ENCODE results near the gene PPDPF. TPM values are rescaled to one million over a fixed set of nuclear protein-coding genes. Genes with fewer than 3 reads are reported as not detected.
A peak's percentile ranks its signal among the peaks of the same experiment; 100 is the strongest.
"Not testable (repeated sequence)": the region's sequence is repeated elsewhere in the genome, so short reads cannot be mapped to it uniquely, and the experiment has no call there.

The PPDPF gene
- total RNA-seq, 1 donor from 2014 or later = 242 TPM

DNA sequence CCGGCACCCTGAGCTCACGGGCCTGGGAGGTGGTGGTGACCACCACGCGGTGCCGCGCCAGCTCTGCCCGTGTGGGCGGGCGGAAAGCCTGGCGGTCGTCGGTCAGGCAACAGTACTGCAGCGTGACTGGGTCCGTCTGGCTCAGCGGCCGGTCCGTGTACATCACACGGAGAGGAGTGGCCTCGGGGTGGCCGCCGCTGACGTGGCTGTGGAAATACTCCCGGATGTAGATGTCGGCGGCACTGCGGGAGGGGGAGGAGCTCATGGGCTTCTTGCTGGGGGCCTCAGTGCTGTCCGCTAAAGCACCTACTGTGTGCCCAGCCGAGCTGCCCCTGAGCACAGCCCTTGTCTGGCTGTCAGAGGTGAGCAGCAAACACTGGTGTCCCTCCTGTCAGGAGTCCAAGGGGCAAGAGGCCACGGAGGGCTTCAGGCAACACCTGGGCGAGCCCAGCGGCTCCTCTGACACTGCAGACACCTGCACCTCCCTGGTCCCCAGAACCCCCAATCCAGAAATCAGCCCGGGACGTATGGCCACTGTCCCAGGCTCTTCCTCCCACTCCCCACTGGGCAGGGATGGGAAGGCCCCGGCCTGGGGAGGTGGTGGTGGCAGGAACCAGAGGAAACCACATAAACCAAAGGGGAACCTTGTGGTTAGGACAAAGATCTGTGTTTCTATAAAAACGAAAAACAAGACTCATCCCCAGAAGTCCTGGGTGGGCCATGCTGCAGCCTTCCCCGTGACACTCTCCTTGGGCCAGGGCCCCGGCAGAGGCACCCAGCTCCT lies 47.0 kb downstream of the PPDPF start:
- DNase-seq (ENCODE audit: low spot score in 2 of 2) = peak in 1 of 2 donors; percentile 74
- intact Hi-C loops (cut with DNase I) = no loop called here
- Histone ChIP-seq H3K9me3 (no peaks in the 10 kb centered on the region), H3K27me3 (no peaks in the 10 kb centered on the region), H3K27ac (no peak overlapping the region), H3K36me3 (peaks cover 26 to 44% of the 10 kb centered on the region in 2 donors), H3K4me3 (no peak overlapping the region), H3K4me1 (no peaks in the 10 kb centered on the region)
- TF ChIP-seq CTCF (IDR thresholded peaks at IDR 0.05) = no peak

DNA sequence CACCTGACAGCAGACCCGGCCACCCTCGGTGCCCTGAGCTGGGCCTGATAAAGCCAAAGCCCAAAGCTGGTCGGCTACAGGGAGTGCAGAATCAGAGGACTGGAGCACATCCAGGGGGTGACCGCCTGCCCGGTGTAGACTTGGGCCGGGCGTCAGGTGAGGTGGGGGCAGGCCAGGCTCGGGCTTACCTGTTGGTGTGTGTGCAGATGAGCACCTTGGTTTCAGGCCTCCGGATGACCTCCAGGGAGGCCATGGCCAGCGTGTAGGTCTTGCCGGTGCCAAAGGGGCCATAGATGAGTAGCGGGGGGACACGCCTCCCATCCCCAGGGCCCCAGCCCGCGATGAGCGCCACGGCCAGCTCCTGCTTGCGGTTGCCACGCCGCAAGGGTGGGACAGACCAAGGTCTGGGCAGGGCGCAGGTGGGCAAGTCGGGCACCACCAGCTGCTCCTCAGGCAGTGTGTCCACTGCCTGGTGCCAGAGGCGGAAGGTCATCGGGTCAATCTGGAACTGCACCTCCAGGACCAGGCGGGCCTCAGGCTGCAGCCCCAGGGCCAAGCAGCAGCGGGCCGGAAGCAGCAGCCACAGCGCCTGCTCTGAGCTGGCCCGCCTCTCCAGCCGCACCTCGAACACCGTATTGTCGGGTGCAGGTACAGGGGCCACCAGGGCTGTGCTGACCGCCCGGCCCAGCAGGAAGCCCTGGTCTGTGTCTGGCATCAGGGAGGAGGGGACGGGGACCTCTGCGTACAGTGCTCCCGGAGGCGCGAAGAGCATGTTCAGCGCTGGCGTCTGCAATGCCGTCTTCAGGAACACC lies 47.8 kb downstream of the PPDPF start:
- no peak for TF ChIP-seq CTCF (IDR thresholded peaks at IDR 0.05)
- Histone ChIP-seq H3K9me3 (no peaks in the 10 kb centered on the region), H3K4me1 (peaks cover 2 to 6% of the 10 kb centered on the region in 2 donors), H3K36me3 (peaks cover 18 to 36% of the 10 kb centered on the region in 2 donors), H3K4me3 (no peak overlapping the region), H3K27ac (no peak overlapping the region), H3K27me3 (no peaks in the 10 kb centered on the region)
- DNase-seq (ENCODE audit: low spot score in 2 of 2) = no peak
- intact Hi-C loops (cut with DNase I) = no loop called here

GRCh38 chr20:63568986-63569949 lies 48.7 kb downstream of the PPDPF start:
- Histone ChIP-seq H3K4me1 (peaks cover 6 to 9% of the 10 kb centered on the region in 2 donors), H3K4me3 (no peak overlapping the region), H3K36me3 (peaks cover 13 to 27% of the 10 kb centered on the region in 2 donors), H3K27ac (no peak overlapping the region), H3K27me3 (no peaks in the 10 kb centered on the region), H3K9me3 (no peaks in the 10 kb centered on the region)
- no peak for DNase-seq (ENCODE audit: low spot score in 2 of 2)
- intact Hi-C loops (cut with DNase I) = no loop called here
- no peak for TF ChIP-seq CTCF (IDR thresholded peaks at IDR 0.05)

GRCh38 chr20:63570281-63571086 lies 49.9 kb downstream of the PPDPF start:
- no peak for TF ChIP-seq CTCF (IDR thresholded peaks at IDR 0.05)
- Histone ChIP-seq H3K27me3 (no peaks in the 10 kb centered on the region), H3K4me1 (peaks cover 8 to 9% of the 10 kb centered on the region in 2 donors), H3K9me3 (no peaks in the 10 kb centered on the region), H3K4me3 (no peak overlapping the region), H3K36me3 (peaks cover under 1 to 17% of the 10 kb centered on the region in 2 donors), H3K27ac (no peak overlapping the region)
- DNase-seq (ENCODE audit: low spot score in 2 of 2) = no peak
- intact Hi-C loops (cut with DNase I) = loop anchor here (5.0 kb wide), 2 partner anchors 48 to 57 kb away; partner anchors contain the start of genes GMEB2 and PPDPF

DNA sequence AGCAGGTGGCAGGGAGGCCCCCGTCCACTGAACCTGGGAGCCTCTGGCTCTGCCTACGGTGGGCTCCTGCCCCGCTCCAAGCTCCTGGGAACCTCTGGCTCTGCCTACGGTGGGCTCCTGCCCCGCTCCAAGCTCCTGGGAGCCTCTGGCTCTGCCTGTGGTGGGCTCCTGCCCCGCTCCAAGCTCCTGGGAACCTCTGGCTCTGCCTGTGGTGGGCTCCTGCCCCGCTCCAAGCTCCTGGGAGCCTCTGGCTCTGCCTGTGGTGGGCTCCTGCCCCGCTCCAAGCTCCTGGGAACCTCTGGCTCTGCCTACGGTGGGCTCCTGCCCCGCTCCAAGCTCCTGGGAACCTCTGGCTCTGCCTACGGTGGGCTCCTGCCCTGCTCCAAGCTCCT lies 50.5 kb downstream of the PPDPF start:
- not testable (repeated sequence) for H3K9me3 ChIP-seq; DNase-seq (ENCODE audit: low spot score in 2 of 2); H3K4me3 ChIP-seq; H3K27me3 ChIP-seq; H3K4me1 ChIP-seq; H3K27ac ChIP-seq
- peaks cover 0 to 12% of the 10 kb centered on the region in 2 donors for H3K36me3 ChIP-seq
- intact Hi-C loops (cut with DNase I) = loop anchor here (5.0 kb wide), 2 partner anchors 49 to 56 kb away; partner anchors contain the start of genes GMEB2 and PPDPF

Other genes starting within 250 kb of the PPDPF start
- 57.0 TPM for gene ARFGAP1, start 248.0 kb upstream of the PPDPF start, total RNA-seq
- not detected for gene COL20A1, start 227.6 kb upstream of the PPDPF start, total RNA-seq
- not detected for gene CHRNA4, start 159.4 kb upstream of the PPDPF start, total RNA-seq
- gene KCNQ2, start 48.1 kb upstream of the PPDPF start, total RNA-seq = not detected
- gene EEF1A2, start 21.7 kb upstream of the PPDPF start, total RNA-seq = 1.1 TPM
- not detected for gene PTK6, start 16.6 kb downstream of the PPDPF start, total RNA-seq
- gene SRMS, start 27.0 kb downstream of the PPDPF start, total RNA-seq = not detected
- not detected for gene FNDC11, start 33.4 kb downstream of the PPDPF start, total RNA-seq
- gene HELZ2, start 53.5 kb downstream of the PPDPF start, total RNA-seq = 58.1 TPM
- 14.0 TPM for gene GMEB2, start 106.3 kb downstream of the PPDPF start, total RNA-seq
- 37.0 TPM for gene STMN3, start 132.7 kb downstream of the PPDPF start, total RNA-seq
- 80.6 TPM for gene RTEL1, start 137.5 kb downstream of the PPDPF start, total RNA-seq
- gene TNFRSF6B, start 175.9 kb downstream of the PPDPF start, total RNA-seq = 119 TPM
- gene ARFRP1, start 187.2 kb downstream of the PPDPF start, total RNA-seq = 50.8 TPM
- 42.4 TPM for gene ZGPAT, start 187.3 kb downstream of the PPDPF start, total RNA-seq
- 7.3 TPM for gene LIME1, start 215.9 kb downstream of the PPDPF start, total RNA-seq
- 114 TPM for gene SLC2A4RG, start 219.0 kb downstream of the PPDPF start, total RNA-seq